Neuron (in vitro differentiated cells): ENCODE data around the gene SLC22A31.
"Not testable (repeated sequence)": the region's sequence is repeated elsewhere in the genome, so short reads cannot be mapped to it uniquely, and the experiment has no call there.

Experiments used
- H2AFZ ChIP-seq: one replicate; pipeline ENCODE4 v1.6.1; 2013; ENCODE audit warnings: low read depth, mild to moderate bottlenecking, inconsistent platforms, low read length, moderate library complexity
- H3K27me3 ChIP-seq: one replicate; pipeline ENCODE4 v1.6.1; 2013; ENCODE audit warnings: low read length; ENCODE audit not compliant: insufficient read depth
- H3K36me3 ChIP-seq: one replicate; pipeline ENCODE4 v1.6.1; 2013; ENCODE audit warnings: low read length; ENCODE audit not compliant: insufficient read depth
- H3K4me1 ChIP-seq: one replicate; pipeline ENCODE4 v1.6.1; 2013; ENCODE audit warnings: low read length; ENCODE audit not compliant: insufficient read depth
- H3K4me3 ChIP-seq: 2 replicates; pipeline ENCODE4 v1.5.1; 2013; ENCODE audit warnings: mild to moderate bottlenecking, low read length, moderate library complexity
- H3K9me3 ChIP-seq: one replicate; pipeline ENCODE4 v1.6.1; 2013; ENCODE audit warnings: low read length

The SLC22A31 gene

GRCh38 chr16:89194340-89195311 is 5.7 kb downstream of the SLC22A31 start:
- H3K9me3 ChIP-seq, result no peaks in the 10 kb centered on the region
- no peak overlapping the region for H2AFZ ChIP-seq
- H3K36me3 ChIP-seq, result no peaks in the 10 kb centered on the region
- H3K27me3 ChIP-seq, result peaks cover 43% of the 10 kb centered on the region
- H3K4me1 ChIP-seq, result peaks cover 11% of the 10 kb centered on the region
- H3K4me3 ChIP-seq, result no peak overlapping the region

- H3K27me3 ChIP-seq, result peaks cover 36% of the 10 kb centered on the region
These were observed 6.6 kb downstream of the SLC22A31 start for GRCh38 chr16:89193576-89194293.

GRCh38 chr16:89192956-89193575 is 7.3 kb downstream of the SLC22A31 start:
- Histone ChIP-seq H3K9me3 (no peaks in the 10 kb centered on the region), H3K4me3 (no peak overlapping the region), H2AFZ (no peak overlapping the region), H3K4me1 (peaks cover 11% of the 10 kb centered on the region), H3K27me3 (peaks cover 29% of the 10 kb centered on the region), H3K36me3 (no peaks in the 10 kb centered on the region)

More at GRCh38 chr16:89193576-89194293, 6.6 kb downstream of the SLC22A31 start:
- no peaks in the 10 kb centered on the region for H3K9me3 ChIP-seq
- H2AFZ ChIP-seq, result no peak overlapping the region
- no peak overlapping the region for H3K4me3 ChIP-seq
- peaks cover 11% of the 10 kb centered on the region for H3K4me1 ChIP-seq
- no peaks in the 10 kb centered on the region for H3K36me3 ChIP-seq

GRCh38 chr16:89192186-89192955 is 8.0 kb downstream of the SLC22A31 start:
- H3K27me3 ChIP-seq, result peaks cover 22% of the 10 kb centered on the region
- peak overlapping the region; percentile 17 for H3K4me3 ChIP-seq
- not testable (repeated sequence) for H2AFZ ChIP-seq, H3K36me3 ChIP-seq, H3K9me3 ChIP-seq, H3K4me1 ChIP-seq

- peaks cover 8% of the 10 kb centered on the region for H3K4me1 ChIP-seq
- H3K4me3 ChIP-seq, result peak overlapping the region; percentile 17
- H3K27me3 ChIP-seq, result peaks cover 17% of the 10 kb centered on the region
These were observed 8.5 kb downstream of the SLC22A31 start for GRCh38 chr16:89191901-89192185.

GRCh38 chr16:89191033-89191900 is 9.1 kb downstream of the SLC22A31 start:
- Histone ChIP-seq H3K27me3 (peaks cover 17% of the 10 kb centered on the region), H3K4me3 (no peak overlapping the region), H3K36me3 (no peaks in the 10 kb centered on the region), H2AFZ (no peak overlapping the region), H3K9me3 (no peaks in the 10 kb centered on the region), H3K4me1 (peaks cover 8% of the 10 kb centered on the region)

More at GRCh38 chr16:89191901-89192185, 8.5 kb downstream of the SLC22A31 start:
- Histone ChIP-seq H3K36me3 (no peaks in the 10 kb centered on the region), H3K9me3 (no peaks in the 10 kb centered on the region), H2AFZ (no peak overlapping the region)

GRCh38 chr16:89190150-89190958 is 10.0 kb downstream of the SLC22A31 start:
- H3K36me3 ChIP-seq, result no peaks in the 10 kb centered on the region

GRCh38 chr16:89189358-89190025 is 10.8 kb downstream of the SLC22A31 start:
- peaks cover 17% of the 10 kb centered on the region for H3K27me3 ChIP-seq

More at GRCh38 chr16:89190150-89190958, 10.0 kb downstream of the SLC22A31 start:
- peaks cover 8% of the 10 kb centered on the region for H3K4me1 ChIP-seq
- no peak overlapping the region for H3K4me3 ChIP-seq
- no peak overlapping the region for H2AFZ ChIP-seq
- no peaks in the 10 kb centered on the region for H3K9me3 ChIP-seq
- peaks cover 17% of the 10 kb centered on the region for H3K27me3 ChIP-seq

GRCh38 chr16:89188471-89189357 is 11.6 kb downstream of the SLC22A31 start:
- H3K4me3 ChIP-seq, H2AFZ ChIP-seq, H3K9me3 ChIP-seq, H3K4me1 ChIP-seq, H3K36me3 ChIP-seq: not testable (repeated sequence)
- peaks cover 15% of the 10 kb centered on the region for H3K27me3 ChIP-seq

More at GRCh38 chr16:89189358-89190025, 10.8 kb downstream of the SLC22A31 start:
- H3K36me3 ChIP-seq, result no peaks in the 10 kb centered on the region
- H3K4me3 ChIP-seq, result no peak overlapping the region
- no peak overlapping the region for H2AFZ ChIP-seq
- no peaks in the 10 kb centered on the region for H3K9me3 ChIP-seq
- H3K4me1 ChIP-seq, result peaks cover 8% of the 10 kb centered on the region

- H3K4me1 ChIP-seq, result peaks cover 8% of the 10 kb centered on the region
- no peak overlapping the region for H3K4me3 ChIP-seq
- peaks cover 2% of the 10 kb centered on the region for H3K9me3 ChIP-seq
- H3K36me3 ChIP-seq, result no peaks in the 10 kb centered on the region
- peaks cover 15% of the 10 kb centered on the region for H3K27me3 ChIP-seq
- H2AFZ ChIP-seq, result no peak overlapping the region
These were observed 12.5 kb downstream of the SLC22A31 start for GRCh38 chr16:89187770-89188392.
